HEK293 (cell line): Measurements from ENCODE around the gene SIX3.
A peak's percentile ranks its signal among the peaks of the same experiment; 100 is the strongest.

ENCODE experiments used
- CTCF ChIA-PET: fragments of 350-600 bp; formaldehyde crosslinking; extraction: SDS; loops from one replicate; lab custom pipeline; 2021; ENCODE audit warnings: antibody characterized with exemption; lab: Yijun Ruan, JAX
- POLR2A ChIA-PET: fragments of 300-600 bp; formaldehyde crosslinking; extraction: SDS; loops from one replicate; lab custom pipeline; 2020; ENCODE audit warnings: antibody characterized with exemption, inconsistent platforms; lab: Yijun Ruan, JAX
- H3K27ac ChIP-seq: fragments of 200-500 bp; sonication (Bioruptor generic); 2 replicates; pipeline ENCODE4 v1.5.1; 2014; ENCODE audit warnings: low read depth, low read length, control low read depth, inconsistent platforms; ENCODE audit errors: extremely low read depth
- H3K36me3 ChIP-seq, 2 experiments: fragments of 200-500 bp in 1 of 2; sonication (Bioruptor generic) in 1 of 2; 1 replicate in 1 of 2; 2 replicates in 1 of 2; pipeline ENCODE4 v1.5.1; 2014 to 2017; ENCODE audit warnings: inconsistent platforms in 2 of 2, low read length in 2 of 2; ENCODE audit not compliant: control insufficient read depth in 2 of 2, insufficient read depth in 1 of 2
- H3K4me1 ChIP-seq: fragments of 200-500 bp; sonication (Bioruptor generic); 2 replicates; pipeline ENCODE4 v1.5.1; 2014; ENCODE audit warnings: mild to moderate bottlenecking, low read length, inconsistent platforms; ENCODE audit not compliant: control insufficient read depth, insufficient read depth
- H3K4me3 ChIP-seq: 2 replicates; pipeline ENCODE4 v1.5.1; 2011; ENCODE audit warnings: low read depth, mild to moderate bottlenecking, control low read depth, low read length, moderate library complexity
- H3K9me3 ChIP-seq: fragments of 200-500 bp; sonication (Bioruptor generic); 2 replicates; pipeline ENCODE4 v1.5.1; 2014; ENCODE audit warnings: low read depth, low read length, inconsistent platforms; ENCODE audit not compliant: control insufficient read depth, insufficient read depth
- BCL11B ChIP-seq: fragments of 450-650 bp; formaldehyde crosslinking; IDR thresholded peaks from 2 replicates; pipeline ENCODE4 v1.5.1; 2016; ENCODE audit warnings: low read depth, missing biosample characterization, missing genetic modification characterization
- GLIS2 ChIP-seq: fragments of 450-650 bp; formaldehyde crosslinking; IDR thresholded peaks from 2 replicates; pipeline ENCODE4 v1.5.1; 2016; ENCODE audit warnings: missing biosample characterization, missing genetic modification characterization
- KLF9 ChIP-seq: fragments of 450-650 bp; formaldehyde crosslinking; IDR thresholded peaks from 2 replicates; pipeline ENCODE4 v1.5.1; 2016; ENCODE audit warnings: missing biosample characterization, missing genetic modification characterization, low read depth
- SETDB1 ChIP-seq: IDR thresholded peaks from one replicate; pipeline ENCODE4 v1.6.1; 2017; ENCODE audit warnings: mild to moderate bottlenecking, low read length, moderate library complexity, mixed read lengths; ENCODE audit not compliant: insufficient read length
- ZBTB7A ChIP-seq: fragments of 450-650 bp; formaldehyde crosslinking; IDR thresholded peaks from 2 replicates; pipeline ENCODE4 v1.5.1; 2016; ENCODE audit warnings: low read depth, missing biosample characterization, missing genetic modification characterization
- ZFHX2 ChIP-seq: fragments of 450-650 bp; formaldehyde crosslinking; conservative IDR thresholded peaks from 2 replicates; pipeline ENCODE4 v1.5.1; 2016; ENCODE audit warnings: missing biosample characterization, missing genetic modification characterization
- ZNF155 ChIP-seq: fragments of 450-650 bp; formaldehyde crosslinking; IDR thresholded peaks from 2 replicates; pipeline ENCODE4 v1.5.1; 2016; ENCODE audit warnings: missing biosample characterization, missing genetic modification characterization
- ZNF174 ChIP-seq: fragments of 450-650 bp; formaldehyde crosslinking; IDR thresholded peaks from 2 replicates; pipeline ENCODE4 v1.5.0; 2017; ENCODE audit warnings: missing biosample characterization, mild to moderate bottlenecking, missing genetic modification characterization
- ZNF501 ChIP-seq: fragments of 450-650 bp; formaldehyde crosslinking; IDR thresholded peaks from 2 replicates; pipeline ENCODE4 v1.5.1; 2016; ENCODE audit warnings: missing biosample characterization, missing genetic modification characterization
- ZNF600 ChIP-seq: fragments of 450-650 bp; formaldehyde crosslinking; IDR thresholded peaks from 2 replicates; pipeline ENCODE4 v1.5.1; 2016; ENCODE audit warnings: missing biosample characterization, missing genetic modification characterization
- ZNF654 ChIP-seq: fragments of 450-650 bp; formaldehyde crosslinking; IDR thresholded peaks from 2 replicates; pipeline ENCODE4 v1.5.1; 2016; ENCODE audit warnings: low read depth, missing biosample characterization, missing genetic modification characterization
- ZNF76 ChIP-seq: fragments of 450-650 bp; formaldehyde crosslinking; IDR thresholded peaks from 2 replicates; pipeline ENCODE4; 2016; ENCODE audit warnings: low read depth, missing biosample characterization, missing genetic modification characterization, borderline replicate concordance
- ZNF843 ChIP-seq: fragments of 450-650 bp; formaldehyde crosslinking; IDR thresholded peaks from 2 replicates; pipeline ENCODE4 v1.5.1; 2016; ENCODE audit warnings: missing biosample characterization, missing genetic modification characterization
- TF ChIP-seq, protein P1 (sequence below): fragments of 450-650 bp; formaldehyde crosslinking; IDR thresholded peaks from 2 replicates; pipeline ENCODE4 v1.5.1; 2016; ENCODE audit warnings: missing biosample characterization, missing genetic modification characterization
- TF ChIP-seq, protein P2 (sequence below): IDR thresholded peaks from 2 replicates; pipeline ENCODE4 v1.6.1; 2011; ENCODE audit warnings: mild to moderate bottlenecking, low read depth, low read length, borderline replicate concordance
- TF ChIP-seq, protein P3 (sequence below): fragments of 450-650 bp; formaldehyde crosslinking; IDR thresholded peaks from 2 replicates; pipeline ENCODE4 v1.5.1; 2016; ENCODE audit warnings: missing biosample characterization, missing genetic modification characterization
- TF ChIP-seq, protein P4 (sequence below): fragments of 450-650 bp; formaldehyde crosslinking; IDR thresholded peaks from 2 replicates; pipeline ENCODE4 v1.5.1; 2017; ENCODE audit warnings: missing biosample characterization, missing genetic modification characterization
- TF ChIP-seq, protein P5 (sequence below): fragments of 450-650 bp; formaldehyde crosslinking; IDR thresholded peaks from 2 replicates; pipeline ENCODE4 v1.5.1; 2016; ENCODE audit warnings: missing biosample characterization, missing genetic modification characterization

The SIX3 gene

DNA sequence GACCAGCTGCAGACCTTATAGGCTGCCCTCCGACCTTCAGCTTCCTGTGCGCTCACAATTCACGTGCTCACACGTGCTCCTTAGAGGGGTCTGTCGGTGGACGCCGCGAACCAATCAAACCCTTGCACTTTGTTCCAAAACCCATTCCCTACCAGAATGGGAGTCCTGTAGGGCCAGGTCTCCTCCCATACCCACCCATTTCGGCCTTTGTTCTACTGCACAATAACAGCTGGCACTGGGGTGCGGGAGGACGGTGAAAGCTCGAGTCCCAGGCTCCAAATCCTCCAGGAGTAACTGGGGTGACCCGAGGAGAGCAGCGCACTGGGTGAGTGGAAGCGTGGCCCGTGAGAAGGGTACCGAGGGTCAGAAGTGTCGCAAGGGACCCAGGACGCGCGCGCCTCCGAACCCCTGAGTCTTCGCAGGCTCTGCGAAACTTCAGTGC is 13.0 kb downstream of the SIX3 start:
- POLR2A ChIA-PET, result no interaction called here
- CTCF ChIA-PET, result interaction anchor here (0.6 to 6.5 kb wide), 27 partner anchors 10 to 724 kb away, joined by 3 to 113 read pairs (median 3); no protein-coding TSS in a partner anchor
- TF ChIP-seq BCL11B (tag by site-specific recombination) (no peak), ZNF155 (tag by site-specific recombination) (no peak), KLF9 (tag by site-specific recombination) (no peak), ZNF654 (tag by site-specific recombination) (no peak), ZNF174 (tag by site-specific recombination) (no peak)
- TF ChIP-seq, protein P1, sequence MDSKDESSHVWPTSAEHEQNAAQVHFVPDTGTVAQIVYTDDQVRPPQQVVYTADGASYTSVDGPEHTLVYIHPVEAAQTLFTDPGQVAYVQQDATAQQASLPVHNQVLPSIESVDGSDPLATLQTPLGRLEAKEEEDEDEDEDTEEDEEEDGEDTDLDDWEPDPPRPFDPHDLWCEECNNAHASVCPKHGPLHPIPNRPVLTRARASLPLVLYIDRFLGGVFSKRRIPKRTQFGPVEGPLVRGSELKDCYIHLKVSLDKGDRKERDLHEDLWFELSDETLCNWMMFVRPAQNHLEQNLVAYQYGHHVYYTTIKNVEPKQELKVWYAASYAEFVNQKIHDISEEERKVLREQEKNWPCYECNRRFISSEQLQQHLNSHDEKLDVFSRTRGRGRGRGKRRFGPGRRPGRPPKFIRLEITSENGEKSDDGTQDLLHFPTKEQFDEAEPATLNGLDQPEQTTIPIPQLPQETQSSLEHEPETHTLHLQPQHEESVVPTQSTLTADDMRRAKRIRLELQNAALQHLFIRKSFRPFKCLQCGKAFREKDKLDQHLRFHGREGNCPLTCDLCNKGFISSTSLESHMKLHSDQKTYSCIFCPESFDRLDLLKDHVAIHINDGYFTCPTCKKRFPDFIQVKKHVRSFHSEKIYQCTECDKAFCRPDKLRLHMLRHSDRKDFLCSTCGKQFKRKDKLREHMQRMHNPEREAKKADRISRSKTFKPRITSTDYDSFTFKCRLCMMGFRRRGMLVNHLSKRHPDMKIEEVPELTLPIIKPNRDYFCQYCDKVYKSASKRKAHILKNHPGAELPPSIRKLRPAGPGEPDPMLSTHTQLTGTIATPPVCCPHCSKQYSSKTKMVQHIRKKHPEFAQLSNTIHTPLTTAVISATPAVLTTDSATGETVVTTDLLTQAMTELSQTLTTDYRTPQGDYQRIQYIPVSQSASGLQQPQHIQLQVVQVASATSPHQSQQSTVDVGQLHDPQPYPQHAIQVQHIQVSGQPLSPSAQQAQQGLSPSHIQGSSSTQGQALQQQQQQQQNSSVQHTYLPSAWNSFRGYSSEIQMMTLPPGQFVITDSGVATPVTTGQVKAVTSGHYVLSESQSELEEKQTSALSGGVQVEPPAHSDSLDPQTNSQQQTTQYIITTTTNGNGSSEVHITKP (tag by site-specific recombination), result no peak
- TF ChIP-seq, all 188 proteins: peak for 0
- Histone ChIP-seq H3K36me3 (no peaks in the 10 kb centered on the region), H3K4me3 (no peak overlapping the region), H3K4me1 (peaks cover 3% of the 10 kb centered on the region), H3K27ac (no peak overlapping the region), H3K9me3 (no peaks in the 10 kb centered on the region)

DNA sequence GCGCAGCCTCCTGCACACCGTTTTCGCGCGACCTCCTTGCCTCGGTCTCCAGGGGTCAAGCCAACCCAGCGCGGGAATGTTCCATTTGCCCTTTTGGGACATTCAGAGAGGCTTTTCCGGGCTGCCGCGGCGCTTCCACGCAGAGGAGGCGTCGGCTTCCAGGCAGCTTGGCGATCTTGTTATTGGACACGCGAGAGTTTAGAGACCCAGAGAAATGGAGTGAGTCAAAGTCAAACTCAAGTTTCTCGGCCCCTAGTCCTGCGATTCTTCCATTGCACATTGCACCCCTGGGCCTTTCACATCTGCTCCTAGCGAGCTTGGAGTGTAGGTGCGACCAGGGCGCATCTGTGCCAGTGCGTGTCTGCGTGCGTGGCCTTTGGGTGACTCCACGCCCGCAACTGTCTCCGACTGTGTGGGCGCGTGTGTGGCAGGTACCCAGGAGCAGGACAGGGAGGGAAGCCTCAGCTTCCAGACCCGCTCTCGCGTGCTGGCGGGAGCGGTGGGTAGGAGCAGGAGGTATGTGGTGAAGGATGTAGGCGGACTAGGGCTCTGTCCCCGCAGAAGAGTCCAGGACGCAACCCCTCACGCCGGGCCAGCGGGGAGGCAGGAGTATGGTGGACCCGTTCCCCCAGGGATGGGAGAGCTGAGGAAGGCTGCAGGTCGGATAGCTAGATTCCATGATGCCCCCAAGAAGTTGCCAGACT is 13.5 kb downstream of the SIX3 start:
- Histone ChIP-seq H3K9me3 (no peaks in the 10 kb centered on the region), H3K4me3 (peak overlapping the region; percentile 26), H3K36me3 (no peaks in the 10 kb centered on the region), H3K4me1 (peaks cover 3% of the 10 kb centered on the region; the same call in 1 of the 2 replicates), H3K27ac (no peak overlapping the region)
- ChIA-PET POLR2A (no interaction called here), CTCF (interaction anchor here (0.6 to 6.5 kb wide), 50 partner anchors 9 to 911 kb away, joined by 3 to 113 read pairs (median 4); no protein-coding TSS in a partner anchor)
- TF ChIP-seq, protein P2, sequence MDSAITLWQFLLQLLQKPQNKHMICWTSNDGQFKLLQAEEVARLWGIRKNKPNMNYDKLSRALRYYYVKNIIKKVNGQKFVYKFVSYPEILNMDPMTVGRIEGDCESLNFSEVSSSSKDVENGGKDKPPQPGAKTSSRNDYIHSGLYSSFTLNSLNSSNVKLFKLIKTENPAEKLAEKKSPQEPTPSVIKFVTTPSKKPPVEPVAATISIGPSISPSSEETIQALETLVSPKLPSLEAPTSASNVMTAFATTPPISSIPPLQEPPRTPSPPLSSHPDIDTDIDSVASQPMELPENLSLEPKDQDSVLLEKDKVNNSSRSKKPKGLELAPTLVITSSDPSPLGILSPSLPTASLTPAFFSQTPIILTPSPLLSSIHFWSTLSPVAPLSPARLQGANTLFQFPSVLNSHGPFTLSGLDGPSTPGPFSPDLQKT, result no peak
- TF ChIP-seq ZNF600 (tag by site-specific recombination), result 0 out of 2 replicates have a peak, but pooled peaks have one; percentile 35

DNA sequence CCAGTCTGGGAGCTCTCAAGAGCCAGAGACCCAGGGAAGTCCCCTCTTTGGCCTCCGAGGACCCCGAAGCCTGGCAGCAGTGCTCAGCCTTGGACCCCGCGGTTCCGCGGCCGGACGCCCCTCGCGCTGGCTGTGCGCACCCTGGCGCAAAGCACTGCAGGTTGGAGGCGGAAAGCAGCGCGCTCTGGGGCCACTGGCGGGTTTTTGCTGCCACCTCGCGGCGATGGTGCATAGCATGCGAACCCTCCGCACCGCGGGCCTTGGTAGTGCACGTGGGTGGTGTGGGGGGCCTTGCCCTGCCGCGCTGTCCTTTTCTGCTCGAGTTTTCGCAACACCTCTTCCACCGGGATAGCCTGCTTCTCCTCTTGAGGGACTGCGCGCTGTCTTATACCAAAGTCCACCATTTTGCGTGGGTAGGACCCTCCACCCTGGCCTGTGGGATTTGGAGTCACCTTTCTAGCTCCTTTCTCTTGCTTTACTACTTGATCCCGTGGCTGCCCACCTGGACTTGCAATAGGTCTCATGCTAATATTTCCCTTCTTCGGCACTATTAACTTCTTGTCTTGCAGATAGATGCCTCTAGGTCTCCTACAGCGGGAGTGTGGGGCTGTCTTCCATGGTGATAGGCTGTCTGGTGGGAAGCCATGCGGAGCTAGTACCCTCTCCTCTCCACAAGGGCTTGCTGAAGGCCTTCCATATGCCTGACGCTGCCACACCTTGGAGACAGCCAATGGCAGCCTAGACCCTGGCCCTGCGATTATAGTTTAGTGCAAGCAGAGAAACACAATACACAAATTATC is 14.3 kb downstream of the SIX3 start:
- Histone ChIP-seq H3K4me1 (peaks cover 3% of the 10 kb centered on the region; the same call in 1 of the 2 replicates), H3K27ac (no peak overlapping the region), H3K4me3 (peak overlapping the region; percentile 26), H3K36me3 (no peaks in the 10 kb centered on the region), H3K9me3 (no peaks in the 10 kb centered on the region)
- CTCF ChIA-PET, result interaction anchor here (0.5 to 6.5 kb wide), 65 partner anchors 8 to 912 kb away, joined by 3 to 113 read pairs (median 4); no protein-coding TSS in a partner anchor
- POLR2A ChIA-PET, result no interaction called here
- TF ChIP-seq, protein P3, sequence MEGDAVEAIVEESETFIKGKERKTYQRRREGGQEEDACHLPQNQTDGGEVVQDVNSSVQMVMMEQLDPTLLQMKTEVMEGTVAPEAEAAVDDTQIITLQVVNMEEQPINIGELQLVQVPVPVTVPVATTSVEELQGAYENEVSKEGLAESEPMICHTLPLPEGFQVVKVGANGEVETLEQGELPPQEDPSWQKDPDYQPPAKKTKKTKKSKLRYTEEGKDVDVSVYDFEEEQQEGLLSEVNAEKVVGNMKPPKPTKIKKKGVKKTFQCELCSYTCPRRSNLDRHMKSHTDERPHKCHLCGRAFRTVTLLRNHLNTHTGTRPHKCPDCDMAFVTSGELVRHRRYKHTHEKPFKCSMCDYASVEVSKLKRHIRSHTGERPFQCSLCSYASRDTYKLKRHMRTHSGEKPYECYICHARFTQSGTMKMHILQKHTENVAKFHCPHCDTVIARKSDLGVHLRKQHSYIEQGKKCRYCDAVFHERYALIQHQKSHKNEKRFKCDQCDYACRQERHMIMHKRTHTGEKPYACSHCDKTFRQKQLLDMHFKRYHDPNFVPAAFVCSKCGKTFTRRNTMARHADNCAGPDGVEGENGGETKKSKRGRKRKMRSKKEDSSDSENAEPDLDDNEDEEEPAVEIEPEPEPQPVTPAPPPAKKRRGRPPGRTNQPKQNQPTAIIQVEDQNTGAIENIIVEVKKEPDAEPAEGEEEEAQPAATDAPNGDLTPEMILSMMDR (tag by site-specific recombination), result peak; percentile 97
- TF ChIP-seq ZFHX2 (peak; percentile 80), ZBTB7A (tag by site-specific recombination) (0 out of 2 replicates have a peak, but pooled peaks have one; percentile 28), SETDB1 (no peak), ZNF76 (tag by site-specific recombination) (no peak), ZNF501 (tag by site-specific recombination) (peak; percentile 62; the same call in 1 of the 2 replicates), GLIS2 (tag by site-specific recombination) (peak; percentile 58), ZNF843 (tag by site-specific recombination) (no peak)
- TF ChIP-seq, protein P4, sequence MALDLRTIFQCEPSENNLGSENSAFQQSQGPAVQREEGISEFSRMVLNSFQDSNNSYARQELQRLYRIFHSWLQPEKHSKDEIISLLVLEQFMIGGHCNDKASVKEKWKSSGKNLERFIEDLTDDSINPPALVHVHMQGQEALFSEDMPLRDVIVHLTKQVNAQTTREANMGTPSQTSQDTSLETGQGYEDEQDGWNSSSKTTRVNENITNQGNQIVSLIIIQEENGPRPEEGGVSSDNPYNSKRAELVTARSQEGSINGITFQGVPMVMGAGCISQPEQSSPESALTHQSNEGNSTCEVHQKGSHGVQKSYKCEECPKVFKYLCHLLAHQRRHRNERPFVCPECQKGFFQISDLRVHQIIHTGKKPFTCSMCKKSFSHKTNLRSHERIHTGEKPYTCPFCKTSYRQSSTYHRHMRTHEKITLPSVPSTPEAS (tag by site-specific recombination), result 0 out of 2 replicates have a peak, but pooled peaks have one; percentile 25
- TF ChIP-seq, protein P5, sequence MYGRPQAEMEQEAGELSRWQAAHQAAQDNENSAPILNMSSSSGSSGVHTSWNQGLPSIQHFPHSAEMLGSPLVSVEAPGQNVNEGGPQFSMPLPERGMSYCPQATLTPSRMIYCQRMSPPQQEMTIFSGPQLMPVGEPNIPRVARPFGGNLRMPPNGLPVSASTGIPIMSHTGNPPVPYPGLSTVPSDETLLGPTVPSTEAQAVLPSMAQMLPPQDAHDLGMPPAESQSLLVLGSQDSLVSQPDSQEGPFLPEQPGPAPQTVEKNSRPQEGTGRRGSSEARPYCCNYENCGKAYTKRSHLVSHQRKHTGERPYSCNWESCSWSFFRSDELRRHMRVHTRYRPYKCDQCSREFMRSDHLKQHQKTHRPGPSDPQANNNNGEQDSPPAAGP (tag by site-specific recombination), result no peak
